ENCODE results near the gene ATXN3.

GRCh38 chr14:92143962-92144361 lies 37.6 kb upstream of the ATXN3 start:
- no peak for TF ChIP-seq POLR2A (IDR thresholded peaks at IDR 0.05; ENCODE audit: low read length)
- no peak for TF ChIP-seq HMGXB4 (CRISPR knock-in tag; IDR thresholded peaks at IDR 0.05; ENCODE audit: borderline replicate concordance)
- TF ChIP-seq CTCF (IDR thresholded peaks at IDR 0.05), result no peak
- no peak for TF ChIP-seq PBX3 (IDR thresholded peaks at IDR 0.05)
- no peak for TF ChIP-seq HOXA7 (CRISPR knock-in tag; IDR thresholded peaks at IDR 0.05)
- no peak for TF ChIP-seq MAX (IDR thresholded peaks at IDR 0.05)
- no peak for TF ChIP-seq MYC (IDR thresholded peaks at IDR 0.05; ENCODE audit: borderline replicate concordance, low read length)
- no peak for TF ChIP-seq PHF8 (IDR thresholded peaks at IDR 0.05; ENCODE audit: borderline replicate concordance, low read depth)
- TF ChIP-seq KDM1A (IDR thresholded peaks at IDR 0.05; ENCODE audit: low read depth), result no peak

Measured in A549 (cell line).